HUES48 (cell line): Measurements from ENCODE around the gene ZNF519.
"Not testable (repeated sequence)": the region's sequence is repeated elsewhere in the genome, so short reads cannot be mapped to it uniquely, and the experiment has no call there.

ENCODE experiments used
- H3K27ac ChIP-seq: one replicate; pipeline ENCODE4 v1.7.0; 2013; ENCODE audit warnings: low read depth, low read length, inconsistent platforms
- H3K27me3 ChIP-seq: 2 replicates; pipeline ENCODE4 v1.6.1; 2013; ENCODE audit warnings: mild to moderate bottlenecking, low read length; ENCODE audit not compliant: control insufficient read depth, insufficient read depth
- H3K36me3 ChIP-seq: 2 replicates; pipeline ENCODE4 v1.6.1; 2013; ENCODE audit warnings: low read length; ENCODE audit not compliant: control insufficient read depth, insufficient read depth
- H3K4me1 ChIP-seq: 2 replicates; pipeline ENCODE4 v1.6.1; 2013; ENCODE audit warnings: mild to moderate bottlenecking, low read length; ENCODE audit not compliant: control insufficient read depth, insufficient read depth
- H3K4me3 ChIP-seq: 2 replicates; pipeline ENCODE4 v1.5.1; 2013; ENCODE audit warnings: mild to moderate bottlenecking, low read depth, low read length
- H3K9ac ChIP-seq: 2 replicates; pipeline ENCODE4 v1.6.1; 2013; ENCODE audit warnings: mild to moderate bottlenecking, low read depth, low read length, moderate library complexity
- H3K9me3 ChIP-seq: 2 replicates; pipeline ENCODE4 v1.6.1; 2013; ENCODE audit warnings: low read length; ENCODE audit not compliant: control insufficient read depth, insufficient read depth

The ZNF519 gene

DNA sequence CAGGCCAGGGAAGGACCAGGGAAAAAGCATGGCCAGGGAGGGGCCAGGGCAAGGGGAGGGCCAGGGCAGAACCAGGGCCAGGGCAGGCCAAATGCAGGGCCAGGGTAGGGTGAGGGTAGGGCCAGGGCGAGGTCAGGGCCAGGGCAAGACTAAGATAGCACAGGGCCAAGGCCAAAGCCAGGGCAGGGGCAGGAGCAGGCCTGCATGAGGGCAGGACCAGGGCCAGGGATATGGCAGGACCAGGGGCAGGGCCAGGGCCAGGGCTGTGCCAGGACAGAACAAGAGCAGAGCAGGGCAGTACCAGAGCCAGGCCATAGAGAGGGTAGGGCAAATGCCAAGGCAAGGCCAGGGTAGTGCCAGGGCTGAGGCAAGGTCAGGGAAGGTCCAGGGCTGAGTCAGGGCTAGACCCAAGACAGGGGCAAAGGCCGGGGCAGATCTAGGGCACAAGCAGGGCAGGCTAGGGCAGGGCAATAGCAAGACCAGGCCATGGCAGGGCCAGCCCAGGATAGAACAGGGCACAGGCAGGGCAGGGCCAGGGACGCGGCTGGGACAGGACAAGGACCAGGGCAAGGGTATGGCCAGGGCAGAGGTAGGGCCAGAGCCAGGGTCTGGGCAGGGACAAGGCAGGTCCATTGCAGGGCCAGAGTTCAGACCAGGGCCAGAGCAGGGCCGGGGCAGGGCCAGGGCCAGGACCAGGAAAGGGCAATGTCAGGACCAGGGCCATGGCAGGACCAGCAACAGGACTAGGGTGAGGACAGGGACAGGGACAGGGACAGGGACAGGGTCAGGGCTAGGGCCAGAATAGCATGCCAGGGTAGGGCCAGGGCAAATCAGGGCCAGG is 39.3 kb upstream of the ZNF519 start:
- H3K4me3 ChIP-seq, H3K27ac ChIP-seq, H3K27me3 ChIP-seq, H3K9ac ChIP-seq, H3K4me1 ChIP-seq, H3K36me3 ChIP-seq: not testable (repeated sequence)
- H3K9me3 ChIP-seq = peaks cover 24% of the 10 kb centered on the region

DNA sequence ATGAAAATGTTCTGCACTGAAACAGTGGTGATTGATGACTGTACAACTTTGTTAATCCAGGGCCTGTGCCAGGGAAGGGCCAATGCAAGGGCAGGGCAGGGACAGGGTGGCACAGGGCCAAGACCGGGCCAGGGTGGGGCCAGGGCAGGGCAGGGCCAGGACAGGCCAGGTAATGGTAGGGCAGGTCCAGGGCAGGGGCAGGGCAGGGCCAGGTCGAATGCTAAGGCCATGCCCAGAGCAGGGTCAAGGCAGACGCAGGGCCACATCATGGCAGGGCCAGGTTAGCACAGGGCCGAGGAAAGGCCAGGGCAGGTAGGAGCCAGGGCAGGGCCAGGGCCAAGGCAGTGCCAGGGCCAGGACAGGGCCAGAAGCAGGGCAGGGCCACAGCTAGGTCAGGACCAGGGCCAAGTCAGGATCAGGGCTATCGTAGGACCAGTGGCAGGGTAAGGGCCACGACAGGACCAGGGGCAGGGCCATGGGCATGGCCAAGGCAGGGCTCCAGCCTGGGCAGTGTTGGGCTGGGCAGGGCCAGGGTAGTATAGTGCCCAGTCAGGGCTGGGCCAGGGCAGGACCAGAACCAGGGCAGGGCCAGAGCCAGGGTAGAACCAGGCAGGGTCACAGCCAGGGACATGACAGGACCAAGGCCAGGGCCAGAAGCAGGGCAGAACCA is 38.3 kb upstream of the ZNF519 start:
- peaks cover 24% of the 10 kb centered on the region for H3K9me3 ChIP-seq
- not testable (repeated sequence) for H3K27me3 ChIP-seq, H3K9ac ChIP-seq, H3K27ac ChIP-seq, H3K4me1 ChIP-seq, H3K36me3 ChIP-seq, H3K4me3 ChIP-seq

DNA sequence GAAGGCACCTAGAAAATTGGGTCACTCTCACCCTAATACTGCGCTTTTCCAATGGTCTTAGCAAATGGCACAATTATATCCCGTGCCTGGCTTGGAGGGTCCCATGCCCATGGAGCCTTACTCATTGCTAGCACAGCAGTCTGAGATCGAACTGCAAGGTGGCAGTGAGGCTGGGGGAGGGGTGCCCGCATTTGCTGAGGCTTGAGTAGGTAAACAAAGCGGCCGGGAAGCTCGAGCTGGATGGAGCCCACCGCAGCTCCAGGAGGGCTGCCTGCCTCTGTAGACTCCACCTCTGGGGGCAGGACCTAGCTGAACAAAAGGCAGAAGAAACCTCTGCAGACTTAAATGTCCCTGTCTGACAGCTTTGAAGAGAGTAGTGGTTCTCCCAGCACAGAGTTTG is 30.7 kb upstream of the ZNF519 start:
- H3K9me3 ChIP-seq = peaks cover 16% of the 10 kb centered on the region; the same call in 1 of the 2 replicates
- H3K4me1 ChIP-seq, H3K4me3 ChIP-seq, H3K27ac ChIP-seq, H3K36me3 ChIP-seq, H3K9ac ChIP-seq, H3K27me3 ChIP-seq: not testable (repeated sequence)

DNA sequence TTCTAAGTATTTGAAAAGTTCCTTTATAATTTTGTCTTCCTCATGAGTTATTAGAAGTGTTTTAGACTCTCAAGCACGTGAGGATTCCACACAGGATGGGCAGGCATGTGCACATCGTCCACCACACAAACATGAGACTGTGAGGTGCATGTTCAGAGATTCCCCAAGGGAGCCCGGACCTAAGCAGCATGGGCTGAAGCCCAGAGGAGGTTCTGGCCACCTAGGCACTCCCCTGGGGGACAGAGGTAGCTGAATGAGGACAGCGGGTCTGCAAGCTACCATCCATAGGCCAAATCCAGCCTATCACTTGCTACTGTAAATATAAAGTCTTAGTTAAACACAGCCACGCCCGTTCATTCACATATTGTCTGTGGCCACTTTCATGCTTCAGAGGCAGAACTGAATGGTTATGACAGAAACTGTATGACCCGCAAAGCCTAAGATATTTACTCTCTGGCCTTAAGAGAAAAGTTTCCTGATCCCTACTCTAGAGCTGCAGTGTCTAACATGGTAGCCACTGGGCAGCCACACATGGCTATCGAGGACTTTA is 19.4 kb upstream of the ZNF519 start:
- H3K9ac ChIP-seq = not testable (repeated sequence)

DNA sequence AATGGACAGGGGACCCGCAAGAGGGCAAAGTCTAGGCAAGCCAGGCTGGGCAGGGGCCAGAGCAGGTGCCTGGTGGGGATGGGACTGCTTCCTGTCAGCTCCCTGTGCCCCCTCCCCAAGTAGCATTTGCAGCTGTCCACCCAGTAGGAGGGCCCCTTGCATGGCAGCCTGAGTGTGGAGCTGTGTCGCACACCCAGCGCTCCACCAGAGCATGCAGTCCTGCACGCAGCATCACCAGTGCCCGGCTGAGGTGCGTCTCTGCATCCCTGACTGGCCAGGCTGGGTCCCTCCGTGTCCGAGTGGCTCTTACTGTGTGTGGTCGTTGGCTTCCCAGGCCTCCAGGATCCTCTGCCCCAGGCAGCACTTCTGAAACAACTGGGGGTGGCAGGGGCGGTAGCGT is 18.5 kb upstream of the ZNF519 start:
- H3K27me3 ChIP-seq, H3K36me3 ChIP-seq: not testable (repeated sequence)

More for the DNA sequence above, 19.4 kb upstream of the ZNF519 start:
- H3K27ac ChIP-seq, H3K4me3 ChIP-seq, H3K27me3 ChIP-seq, H3K4me1 ChIP-seq, H3K36me3 ChIP-seq: not testable (repeated sequence)
- H3K9me3 ChIP-seq = peaks cover 13% of the 10 kb centered on the region; the same call in 1 of the 2 replicates

GRCh38 chr18:14149916-14150420 is 17.7 kb upstream of the ZNF519 start:
- H3K4me1 ChIP-seq, H3K4me3 ChIP-seq, H3K27ac ChIP-seq, H3K36me3 ChIP-seq, H3K27me3 ChIP-seq, H3K9ac ChIP-seq: not testable (repeated sequence)
- H3K9me3 ChIP-seq = peaks cover 26% of the 10 kb centered on the region; the same call in 1 of the 2 replicates

More for the DNA sequence above, 18.5 kb upstream of the ZNF519 start:
- H3K4me3 ChIP-seq, H3K9ac ChIP-seq, H3K4me1 ChIP-seq, H3K27ac ChIP-seq: not testable (repeated sequence)
- H3K9me3 ChIP-seq = peaks cover 18% of the 10 kb centered on the region; the same call in 1 of the 2 replicates

- not testable (repeated sequence) for H3K27ac ChIP-seq, H3K4me1 ChIP-seq
These were observed 17.1 kb upstream of the ZNF519 start for GRCh38 chr18:14149121-14149850.

GRCh38 chr18:14147935-14148865 is 16.0 kb upstream of the ZNF519 start:
- not testable (repeated sequence) for H3K4me3 ChIP-seq, H3K36me3 ChIP-seq, H3K27me3 ChIP-seq, H3K9ac ChIP-seq, H3K4me1 ChIP-seq, H3K27ac ChIP-seq
- H3K9me3 ChIP-seq = peaks cover 31% of the 10 kb centered on the region; the same call in 1 of the 2 replicates

More at GRCh38 chr18:14149121-14149850, 17.1 kb upstream of the ZNF519 start:
- not testable (repeated sequence) for H3K4me3 ChIP-seq, H3K9ac ChIP-seq, H3K27me3 ChIP-seq, H3K36me3 ChIP-seq
- peaks cover 31% of the 10 kb centered on the region; the same call in 1 of the 2 replicates for H3K9me3 ChIP-seq

GRCh38 chr18:14146771-14147170 is 14.5 kb upstream of the ZNF519 start:
- H3K27ac ChIP-seq, H3K4me3 ChIP-seq, H3K4me1 ChIP-seq, H3K9ac ChIP-seq, H3K36me3 ChIP-seq, H3K27me3 ChIP-seq: not testable (repeated sequence)
- peaks cover 31% of the 10 kb centered on the region; the same call in 1 of the 2 replicates for H3K9me3 ChIP-seq
